ENCODE results near the gene JAZF1. TPM values are rescaled to one million over a fixed set of nuclear protein-coding genes. Genes with fewer than 3 reads are reported as not detected.
A peak's percentile ranks its signal among the peaks of the same experiment; 100 is the strongest.

The JAZF1 gene
- total RNA-seq, 1 experiment from 2014 or later = 9.1 TPM

- no peaks in the 10 kb centered on the region; the same call in 1 of the 2 replicates for H3K27me3 Mint-ChIP-seq (ENCODE audit: low read depth)
- TF ChIP-seq CTCF (conservative IDR thresholded peaks at IDR 0.05) = no peak
- Histone ChIP-seq H2AFZ (ENCODE audit: low read length) (no peak overlapping the region), H3K23ac (ENCODE audit: insufficient read length, low read depth, low read length) (no peak overlapping the region), H4K5ac (ENCODE audit: insufficient read length, low read depth, low read length) (no peak overlapping the region), H3T11ph (ENCODE audit: low read length) (no peak overlapping the region), H3K9me3 (ENCODE audit: control insufficient read depth, low read depth, low read length) (no peaks in the 10 kb centered on the region), H2BK120ac (ENCODE audit: low read depth, low read length, poor library complexity, severe bottlenecking) (no peak overlapping the region), H3K79me1 (ENCODE audit: insufficient read depth, low read depth, low read length, poor library complexity, severe bottlenecking) (no peaks in the 10 kb centered on the region), H3K9ac (ENCODE audit: extremely low read depth, insufficient read length, low read length) (no peak overlapping the region), H3K4ac (ENCODE audit: low read depth, low read length) (no peak overlapping the region), H3K4me1 (ENCODE audit: insufficient read depth, low read length) (peaks cover 12% of the 10 kb centered on the region; the same call in 1 of the 2 replicates), H2BK20ac (ENCODE audit: low read depth, low read length, poor library complexity, severe bottlenecking) (no peak overlapping the region), H2BK15ac (ENCODE audit: low read depth, low read length) (no peak overlapping the region), H4K8ac (replicated peaks; ENCODE audit: insufficient read length, low read depth, low read length) (no peak overlapping the region), H2AK5ac (ENCODE audit: insufficient read length, low read length) (no peak overlapping the region), H3K27ac (ENCODE audit: insufficient read length, low read depth, low read length) (no peak overlapping the region), H4K20me1 (ENCODE audit: control insufficient read depth, insufficient read depth, insufficient read length) (no peaks in the 10 kb centered on the region), H3K27me3 (ENCODE audit: insufficient read depth, low read length) (no peaks in the 10 kb centered on the region), H3K18ac (ENCODE audit: insufficient read length, low read depth, low read length) (no peak overlapping the region), H4K91ac (ENCODE audit: insufficient read length, low read depth, low read length) (no peak overlapping the region), H2BK5ac (ENCODE audit: insufficient read length, low read length) (no peak overlapping the region), H3K14ac (ENCODE audit: insufficient read depth, low read length) (no peak overlapping the region), H3K79me2 (ENCODE audit: insufficient read depth, low read length) (no peaks in the 10 kb centered on the region), H3K23me2 (ENCODE audit: insufficient read length, low read depth, low read length, poor library complexity, severe bottlenecking) (no peaks in the 10 kb centered on the region), H3K56ac (ENCODE audit: insufficient read length, low read depth, low read length) (no peak overlapping the region), H2BK12ac (ENCODE audit: insufficient read length, low read depth, low read length) (no peak overlapping the region), H3K4me2 (ENCODE audit: insufficient read depth, insufficient read length, low read length) (no peak overlapping the region)
- WGBS (ENCODE audit: extremely low coverage, insufficient read length, low lambda C conversion rate) = no CpG with 5 or more reads among the region's 1 CpG
- no peak overlapping the region for H3K4me3 Mint-ChIP-seq
- peak overlapping the region in 1 of 3 experiments; percentile 46; a peak in 1 of 7 replicates for H3K27ac Mint-ChIP-seq
- DNase-seq = no peak
- H3K9me3 Mint-ChIP-seq = no peaks in the 10 kb centered on the region
- H3K36me3 Mint-ChIP-seq (ENCODE audit: insufficient read depth in 1 of 3, low read depth in 3 of 3) = no peaks in the 10 kb centered on the region
- H3K4me1 Mint-ChIP-seq = peaks cover 26% of the 10 kb centered on the region in 2 experiments
Measured at GRCh38 chr7:28224675-28225074, 44.1 kb upstream of the JAZF1 start.
